ENCODE measurements around the gene OGFOD3. TPM values are rescaled to one million over a fixed set of nuclear protein-coding genes. Genes with fewer than 3 reads are reported as not detected.

The OGFOD3 gene
- total RNA-seq, 2 donors from 2014 or later = 21.0 to 26.8 TPM

DNA sequence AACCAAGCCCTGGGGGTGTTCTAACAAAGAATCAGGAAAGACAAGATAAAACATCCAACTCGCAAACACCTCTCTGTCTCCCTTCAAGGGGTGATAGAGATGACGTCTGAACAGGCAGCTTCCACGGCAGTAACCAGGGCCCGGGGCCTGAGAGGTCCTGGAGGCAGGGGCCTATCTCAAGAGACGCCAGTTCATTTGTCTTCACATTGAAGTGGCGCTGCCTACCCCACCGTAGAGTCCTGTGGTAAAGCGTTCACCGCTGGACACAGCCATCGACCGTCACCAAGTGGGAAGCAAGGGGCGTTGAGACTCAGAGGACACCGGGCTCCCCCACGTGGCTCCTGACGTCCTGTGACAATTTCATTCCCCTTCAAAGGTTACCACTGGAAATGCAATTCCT lies 25.4 kb downstream of the OGFOD3 start:
- no peak for DNase-seq (ENCODE audit: low spot score)
- intact Hi-C loops (cut with DNase I) = no loop called here

DNA sequence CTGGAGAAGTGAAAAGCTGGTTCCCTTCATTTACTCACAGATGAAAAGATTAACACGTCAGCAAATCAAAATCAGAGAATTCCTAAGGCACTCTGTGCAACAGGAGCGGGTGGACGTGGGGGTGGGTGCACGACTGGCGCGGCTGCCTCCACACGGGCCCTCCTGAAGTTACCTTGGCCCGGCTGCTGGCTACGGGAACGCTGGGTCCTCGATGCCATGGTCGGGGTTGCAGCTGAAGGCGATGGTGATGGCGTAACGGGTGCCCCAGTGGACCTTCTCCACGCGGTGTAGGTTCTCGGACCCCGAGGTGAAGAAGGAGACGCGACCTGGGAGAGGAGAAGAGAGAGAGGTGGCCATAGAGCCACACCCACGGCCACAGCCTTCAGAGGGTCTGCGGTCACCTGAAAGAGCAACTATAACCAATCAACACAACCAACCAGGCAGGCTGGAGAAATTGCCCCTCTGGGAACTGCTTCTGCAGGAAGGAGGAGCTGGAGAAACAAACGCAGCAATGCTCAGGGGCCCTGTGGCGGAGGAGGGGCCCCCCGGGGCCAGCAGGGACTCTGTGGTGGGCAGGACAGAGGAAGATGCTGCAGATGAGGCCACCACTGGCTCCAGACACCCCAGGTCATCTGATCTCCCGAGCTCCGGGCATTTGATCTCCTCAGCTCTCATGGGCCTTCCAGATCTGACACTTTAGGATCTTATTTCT lies 26.0 kb downstream of the OGFOD3 start:
- no peak for DNase-seq (ENCODE audit: low spot score)
- intact Hi-C loops (cut with DNase I) = no loop called here

DNA sequence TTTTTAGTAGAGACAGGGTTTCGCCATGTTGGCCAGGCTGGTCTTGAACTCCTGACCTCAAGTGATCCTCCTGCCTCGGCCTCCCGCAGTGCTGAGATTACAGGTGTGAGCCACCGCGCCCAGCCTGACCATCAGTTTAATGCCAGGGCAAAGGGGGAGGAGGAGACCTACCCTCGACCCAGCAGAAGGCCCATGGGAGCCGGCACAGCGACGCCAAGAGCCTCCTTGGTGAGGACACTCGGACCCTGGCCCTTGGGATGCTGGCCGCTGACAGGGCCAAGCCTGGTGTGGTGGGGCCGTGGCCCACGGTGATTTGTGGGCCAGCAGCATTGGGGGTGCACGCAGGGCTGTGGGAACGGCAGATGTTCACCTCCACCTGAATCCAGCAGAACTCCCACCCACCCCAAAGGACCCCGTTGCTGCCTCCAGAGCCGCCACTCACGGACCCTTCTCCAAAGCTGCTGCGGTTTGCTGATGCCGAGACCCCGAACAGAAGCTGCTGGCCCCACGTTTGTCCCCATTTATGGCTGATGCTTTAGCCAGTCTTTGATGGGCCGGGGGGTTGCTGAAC lies 26.8 kb downstream of the OGFOD3 start:
- intact Hi-C loops (cut with DNase I) = no loop called here
- DNase-seq (ENCODE audit: low spot score) = no peak

- no peak for DNase-seq (ENCODE audit: low spot score)
- intact Hi-C loops (cut with DNase I) = no loop called here
Measured at GRCh38 chr17:82390860-82391435, 27.4 kb downstream of the OGFOD3 start.

- DNase-seq (ENCODE audit: low spot score) = no peak
- intact Hi-C loops (cut with DNase I) = no loop called here
Measured at GRCh38 chr17:82390015-82390859, 28.1 kb downstream of the OGFOD3 start.

GRCh38 chr17:82389379-82389778 lies 29.0 kb downstream of the OGFOD3 start:
- intact Hi-C loops (cut with DNase I) = no loop called here
- no peak for DNase-seq (ENCODE audit: low spot score)

GRCh38 chr17:82388922-82389283 lies 29.5 kb downstream of the OGFOD3 start:
- DNase-seq (ENCODE audit: low spot score) = no peak
- intact Hi-C loops (cut with DNase I) = no loop called here

DNA sequence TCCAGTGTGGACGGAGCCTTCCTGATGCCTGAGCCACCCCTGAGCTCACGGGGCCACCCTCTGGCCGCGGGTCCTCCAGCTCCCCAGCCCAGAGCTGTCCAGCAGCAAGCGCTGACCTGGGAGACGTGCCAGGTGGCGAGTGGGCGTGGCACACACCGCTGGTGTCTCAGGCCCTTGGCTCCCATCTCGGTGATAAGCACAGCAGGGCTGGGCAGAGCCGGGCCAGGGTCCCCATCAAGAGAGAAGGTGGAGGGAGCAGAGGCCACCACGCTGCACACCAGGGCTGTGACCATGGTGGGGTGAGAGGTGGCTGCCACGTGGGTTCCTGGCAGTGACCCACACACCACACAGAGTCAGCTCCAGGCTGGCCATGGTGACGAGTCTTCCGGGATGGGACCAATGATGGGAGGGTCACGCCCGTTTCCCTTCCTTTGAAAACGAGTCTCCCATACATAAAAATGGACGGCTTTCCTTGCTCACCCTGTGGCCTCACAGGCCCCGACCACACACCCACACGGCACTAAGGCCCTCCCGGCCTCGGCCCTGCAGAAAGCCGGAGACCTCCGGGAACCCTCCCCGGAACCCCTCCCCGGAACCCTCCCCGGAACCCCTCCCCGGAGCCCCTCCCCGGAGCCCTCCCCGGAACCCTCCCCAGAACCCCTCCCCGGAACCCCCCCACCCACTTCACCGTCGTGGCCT lies 30.0 kb downstream of the OGFOD3 start:
- intact Hi-C loops (cut with DNase I) = no loop called here
- DNase-seq (ENCODE audit: low spot score) = no peak

- intact Hi-C loops (cut with DNase I) = no loop called here
- no peak for DNase-seq (ENCODE audit: low spot score)
Measured at GRCh38 chr17:82387705-82388106, 30.7 kb downstream of the OGFOD3 start.

DNA sequence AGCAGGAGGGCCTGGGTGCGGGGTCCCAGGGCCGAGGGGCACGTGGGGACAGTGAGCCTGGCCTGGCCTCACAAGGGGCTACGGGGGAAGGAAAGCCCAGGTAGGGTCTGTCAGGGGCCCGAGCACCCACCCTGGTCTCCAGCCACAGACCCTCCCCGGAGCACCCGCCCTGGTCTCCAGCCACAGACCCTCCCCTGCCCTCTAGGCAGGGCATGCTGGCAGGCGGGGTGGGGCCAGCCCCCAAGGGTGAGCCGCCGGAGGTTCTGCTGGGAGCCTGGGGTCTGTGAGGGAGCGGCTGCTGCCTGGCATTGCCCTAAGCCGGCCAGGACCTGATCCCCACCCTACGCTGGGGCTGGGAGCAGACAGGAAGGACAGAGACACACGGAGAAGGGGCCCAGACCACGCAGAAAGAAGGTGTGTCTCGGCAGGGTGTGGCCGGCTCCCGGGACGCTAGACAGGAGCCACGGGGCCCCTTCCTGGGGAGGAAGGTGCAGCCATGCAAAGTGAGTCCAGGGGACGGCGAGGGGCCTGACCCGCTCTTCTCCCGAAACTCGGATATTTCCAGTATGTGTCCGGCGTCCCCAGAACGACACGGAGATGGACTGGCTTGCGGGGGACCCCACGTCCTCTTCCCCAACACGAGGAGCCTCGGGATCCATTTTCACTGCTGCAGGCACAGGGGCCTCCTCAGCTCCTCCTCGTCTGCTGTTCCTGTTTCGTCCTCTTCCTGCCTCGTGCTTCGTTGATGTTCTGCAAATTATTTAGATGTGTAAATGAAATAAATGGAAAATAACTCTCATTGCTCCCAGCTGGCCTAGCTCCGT lies 31.3 kb downstream of the OGFOD3 start:
- intact Hi-C loops (cut with DNase I) = no loop called here
- no peak for DNase-seq (ENCODE audit: low spot score)

GRCh38 chr17:82386255-82386831 lies 32.0 kb downstream of the OGFOD3 start:
- peak; percentile 79 for DNase-seq (ENCODE audit: low spot score)
- intact Hi-C loops (cut with DNase I) = no loop called here

DNA sequence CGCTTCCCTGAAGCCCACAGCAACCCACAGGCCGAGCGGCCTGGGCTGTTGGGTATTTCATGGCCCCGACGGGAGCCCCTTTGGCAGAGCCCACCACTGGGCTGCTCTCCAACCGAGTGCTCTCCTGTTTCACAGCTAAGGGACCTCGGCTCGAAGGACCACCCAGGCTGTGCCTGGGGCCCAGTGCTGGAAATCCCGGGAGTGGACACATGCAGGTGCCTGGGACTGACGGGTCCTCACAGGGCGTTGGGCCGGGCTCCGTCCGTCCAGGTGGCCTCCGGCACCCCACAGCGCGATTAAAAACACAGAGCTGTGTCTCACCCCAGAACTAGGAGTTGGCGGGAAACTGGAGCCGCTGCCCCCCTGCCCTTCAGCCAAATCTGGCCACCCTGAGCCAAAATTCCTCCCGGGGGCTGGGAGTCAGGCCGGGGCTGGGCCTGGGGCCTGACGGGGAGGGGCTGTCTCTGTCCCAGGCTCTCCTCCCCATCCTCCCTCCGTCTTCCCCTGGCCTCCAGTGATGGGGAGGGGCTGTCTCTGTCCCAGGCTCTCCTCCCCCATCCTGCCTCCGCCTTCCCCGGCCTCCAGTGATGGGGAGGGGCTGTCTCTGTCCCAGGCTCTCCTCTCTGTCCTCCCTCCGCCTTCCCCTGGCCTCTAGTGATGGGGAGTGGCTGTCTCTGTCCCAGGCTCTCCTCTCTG lies 32.7 kb downstream of the OGFOD3 start:
- peak; percentile 81 for DNase-seq (ENCODE audit: low spot score)
- intact Hi-C loops (cut with DNase I) = no loop called here

DNA sequence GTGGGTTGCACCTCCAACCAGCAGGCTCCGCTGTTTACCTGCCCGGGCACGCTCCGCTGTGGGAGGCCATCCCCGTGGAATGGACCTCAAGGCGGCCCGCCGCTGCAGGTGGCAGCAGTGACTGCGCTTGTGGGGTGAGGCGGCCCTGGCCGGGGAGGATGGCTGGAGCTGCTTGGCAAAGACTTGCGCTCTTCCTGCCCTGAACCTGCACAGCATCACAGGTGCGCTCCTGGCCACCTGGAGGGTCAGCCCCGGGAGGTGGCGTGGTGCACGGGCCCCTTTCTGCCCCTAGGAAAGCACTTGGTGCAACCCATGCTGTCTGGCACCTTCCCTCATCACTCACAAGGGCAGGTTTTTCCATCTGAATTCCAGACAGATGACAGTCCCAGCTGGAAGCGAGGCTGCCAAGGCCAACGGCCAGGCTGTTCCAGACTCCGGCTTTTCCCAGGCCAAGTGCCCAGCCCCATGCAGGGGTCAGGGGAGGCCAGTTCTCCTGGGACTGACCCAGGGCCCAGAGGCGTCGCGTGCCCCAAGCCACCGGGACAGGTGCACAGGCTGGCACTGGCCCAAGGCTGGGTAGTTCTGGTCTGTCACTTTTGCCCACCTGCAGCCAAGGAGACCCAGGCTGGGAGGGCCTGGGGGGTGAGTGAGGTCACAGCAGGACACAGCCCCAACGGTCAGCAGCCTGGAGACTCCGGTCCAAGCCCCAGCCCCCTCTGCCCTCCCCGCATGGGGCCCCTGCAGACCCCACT lies 33.5 kb downstream of the OGFOD3 start:
- DNase-seq (ENCODE audit: low spot score) = peak; percentile 89
- intact Hi-C loops (cut with DNase I) = no loop called here

- intact Hi-C loops (cut with DNase I) = no loop called here
- DNase-seq (ENCODE audit: low spot score) = peak; percentile 77
Measured at GRCh38 chr17:82384051-82384729, 34.2 kb downstream of the OGFOD3 start.

DNA sequence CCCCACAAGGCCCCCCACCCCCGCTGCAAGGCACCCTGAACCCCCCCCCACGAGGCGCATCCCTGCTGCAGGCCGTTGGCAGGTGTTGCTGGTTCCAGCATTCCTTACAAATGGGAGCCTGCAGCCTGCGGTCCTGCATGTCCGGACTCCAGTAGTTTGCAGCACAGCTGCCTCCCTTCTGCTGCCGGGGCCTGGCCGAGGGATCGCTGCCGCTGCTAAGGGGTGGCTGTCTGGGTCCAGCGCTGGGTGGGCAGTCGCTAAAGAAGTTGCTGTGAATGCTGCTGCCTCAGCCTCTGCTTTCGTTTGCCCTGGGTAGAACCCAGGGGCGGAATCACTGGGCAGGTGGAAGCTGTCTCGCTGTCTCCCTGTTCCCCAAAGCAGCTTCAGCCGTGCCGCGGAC lies 35.0 kb downstream of the OGFOD3 start:
- intact Hi-C loops (cut with DNase I) = no loop called here
- no peak for DNase-seq (ENCODE audit: low spot score)

- intact Hi-C loops (cut with DNase I) = no loop called here
- DNase-seq (ENCODE audit: low spot score) = no peak
Measured at GRCh38 chr17:82382933-82383255, 35.5 kb downstream of the OGFOD3 start.

Data from posterior vena cava (tissue), 2 donors.